ENCODE measurements around the gene EGFR.

EGFR gene

GRCh38 chr7:54987772-54988171 is 31.0 kb upstream of the EGFR start:
- TF ChIP-seq REST (IDR thresholded peaks at IDR 0.05; ENCODE audit: insufficient read depth in 1 of 2, low read depth in 2 of 2, low read length in 2 of 2) = no peak
- no peak for TF ChIP-seq POLR2AphosphoS5 (IDR thresholded peaks at IDR 0.05; ENCODE audit: low read depth, low read length)
- TF ChIP-seq TAF1 (IDR thresholded peaks at IDR 0.05; ENCODE audit: borderline replicate concordance, insufficient read depth, low read length) = no peak
- no peak for TF ChIP-seq SIN3A (IDR thresholded peaks at IDR 0.05; ENCODE audit: borderline replicate concordance, insufficient read depth, low read length)
- no peak for TF ChIP-seq FOXP2 (optimal IDR thresholded peaks at IDR 0.05; ENCODE audit: borderline replicate concordance, extremely low read depth, extremely low read length, insufficient read depth)

GRCh38 chr7:54988516-54988915 is 30.3 kb upstream of the EGFR start:
- TF ChIP-seq SIN3A (IDR thresholded peaks at IDR 0.05; ENCODE audit: borderline replicate concordance, insufficient read depth, low read length) (no peak), REST (IDR thresholded peaks at IDR 0.05; ENCODE audit: insufficient read depth in 1 of 2, low read depth in 2 of 2, low read length in 2 of 2) (no peak), POLR2AphosphoS5 (IDR thresholded peaks at IDR 0.05; ENCODE audit: low read depth, low read length) (no peak), TAF1 (IDR thresholded peaks at IDR 0.05; ENCODE audit: borderline replicate concordance, insufficient read depth, low read length) (no peak), FOXP2 (optimal IDR thresholded peaks at IDR 0.05; ENCODE audit: borderline replicate concordance, extremely low read depth, extremely low read length, insufficient read depth) (no peak)

DNA sequence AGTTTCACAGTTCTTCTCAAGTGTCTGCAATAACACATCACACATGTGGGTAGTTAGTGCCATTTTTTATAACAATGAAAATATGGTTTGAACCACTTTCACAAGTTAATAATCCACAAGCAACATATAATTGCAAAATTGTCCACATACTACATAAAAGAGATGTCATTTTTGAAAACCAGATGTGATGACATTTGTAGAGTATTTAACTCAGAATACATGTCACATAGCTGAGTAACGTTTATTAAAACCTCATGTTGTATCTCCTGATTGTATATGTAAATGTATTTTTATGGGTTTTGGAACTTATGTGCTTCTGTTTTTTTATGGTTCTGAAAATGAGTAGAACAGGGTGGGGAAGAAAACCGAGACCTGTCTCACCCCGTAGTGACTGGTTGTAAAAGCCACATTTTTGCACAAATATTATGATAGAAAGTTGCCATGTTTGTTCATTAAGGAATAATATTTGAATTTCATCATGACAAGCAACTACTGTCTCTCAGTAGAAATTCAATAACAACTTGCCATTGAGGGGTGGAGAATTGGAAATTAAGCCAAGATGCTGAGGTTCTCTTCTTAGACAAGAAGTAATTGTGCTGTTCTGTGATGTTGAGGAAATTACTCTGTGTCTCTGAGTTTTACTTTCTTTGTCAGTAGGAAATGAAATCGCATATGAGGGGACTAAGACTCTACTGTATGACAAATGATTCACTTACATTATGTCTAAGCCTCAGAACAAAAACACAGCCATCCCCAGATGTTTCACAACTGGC is 29.2 kb upstream of the EGFR start:
- no peak for TF ChIP-seq FOXP2 (optimal IDR thresholded peaks at IDR 0.05; ENCODE audit: borderline replicate concordance, extremely low read depth, extremely low read length, insufficient read depth)
- no peak for TF ChIP-seq POLR2AphosphoS5 (IDR thresholded peaks at IDR 0.05; ENCODE audit: low read depth, low read length)
- TF ChIP-seq SIN3A (IDR thresholded peaks at IDR 0.05; ENCODE audit: borderline replicate concordance, insufficient read depth, low read length) = no peak

- no peak for TF ChIP-seq TAF1 (IDR thresholded peaks at IDR 0.05; ENCODE audit: borderline replicate concordance, insufficient read depth, low read length)
- no peak for TF ChIP-seq REST (IDR thresholded peaks at IDR 0.05; ENCODE audit: insufficient read depth in 1 of 2, low read depth in 2 of 2, low read length in 2 of 2)
- TF ChIP-seq SIN3A (IDR thresholded peaks at IDR 0.05; ENCODE audit: borderline replicate concordance, insufficient read depth, low read length) = no peak
- TF ChIP-seq POLR2AphosphoS5 (IDR thresholded peaks at IDR 0.05; ENCODE audit: low read depth, low read length) = no peak
- TF ChIP-seq FOXP2 (optimal IDR thresholded peaks at IDR 0.05; ENCODE audit: borderline replicate concordance, extremely low read depth, extremely low read length, insufficient read depth) = no peak
These were observed 27.5 kb upstream of the EGFR start for GRCh38 chr7:54991341-54991740.

DNA sequence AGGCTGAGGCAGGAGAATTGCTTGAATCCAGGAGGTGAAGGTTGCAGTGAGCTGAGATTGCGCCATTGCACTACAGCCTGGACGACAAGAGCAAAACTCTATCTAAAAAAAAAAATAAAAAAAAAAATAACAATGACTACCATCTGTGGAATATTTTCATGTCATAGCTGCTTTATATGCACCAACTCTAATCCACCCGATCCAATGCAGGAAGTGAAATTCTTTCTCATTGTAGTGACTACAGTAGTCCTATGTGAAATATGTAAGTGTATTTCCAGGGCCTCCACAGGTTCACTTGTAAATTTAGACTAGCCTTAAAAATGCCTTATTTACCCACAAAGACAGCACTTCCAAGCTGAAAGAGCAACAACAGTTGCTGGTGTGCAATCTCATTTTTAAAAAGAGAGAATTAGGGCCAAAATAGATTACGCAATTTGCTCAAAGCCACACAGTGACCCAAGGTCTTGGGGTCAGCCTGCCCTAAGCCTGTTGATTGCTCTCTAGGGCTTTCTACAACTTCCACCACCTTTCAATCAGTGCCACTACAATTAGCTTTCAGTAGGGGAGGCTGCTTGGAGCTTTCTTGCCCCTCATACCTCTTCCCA is 25.8 kb upstream of the EGFR start:
- TF ChIP-seq TAF1 (IDR thresholded peaks at IDR 0.05; ENCODE audit: borderline replicate concordance, insufficient read depth, low read length) = no peak
- no peak for TF ChIP-seq REST (IDR thresholded peaks at IDR 0.05; ENCODE audit: insufficient read depth in 1 of 2, low read depth in 2 of 2, low read length in 2 of 2)

All from PFSK-1 (cell line).